ENCODE results near the gene CYLC1.

DNA sequence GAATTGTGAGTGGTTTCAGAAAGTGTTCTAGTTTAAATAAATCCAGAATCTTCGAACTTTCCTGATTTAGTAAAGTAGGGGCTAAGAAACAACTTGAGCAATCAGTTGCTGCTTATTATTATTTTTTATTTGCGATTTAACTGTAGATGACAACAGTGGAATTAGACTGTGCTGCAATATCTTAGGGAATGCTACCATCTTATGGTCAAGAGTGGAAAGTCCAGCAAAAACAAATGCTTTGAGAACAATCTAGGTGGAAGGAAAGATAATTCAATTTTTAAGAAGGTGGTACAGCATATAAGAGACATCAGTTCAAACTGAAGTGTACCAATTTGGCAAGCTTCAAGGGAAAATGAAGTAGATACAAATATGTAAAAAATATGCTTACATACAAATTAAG, 73.3 kb downstream of the CYLC1 start:
- no peak for TF ChIP-seq POLR2A (IDR thresholded peaks at IDR 0.05; ENCODE audit: low read length)
- TF ChIP-seq GATA1 (IDR thresholded peaks at IDR 0.05; ENCODE audit: low read depth, low read length): no peak

Measured in erythroblast (primary cell).